ENCODE data around the gene CDNF. TPM values are rescaled to one million over a fixed set of nuclear protein-coding genes. Genes with fewer than 3 reads are reported as not detected.
A peak's percentile ranks its signal among the peaks of the same experiment; 100 is the strongest.
"Not testable (repeated sequence)": the region's sequence is repeated elsewhere in the genome, so short reads cannot be mapped to it uniquely, and the experiment has no call there.

CDNF gene
- total RNA-seq, 1 donor from 2014 or later = 0.32 TPM

DNA sequence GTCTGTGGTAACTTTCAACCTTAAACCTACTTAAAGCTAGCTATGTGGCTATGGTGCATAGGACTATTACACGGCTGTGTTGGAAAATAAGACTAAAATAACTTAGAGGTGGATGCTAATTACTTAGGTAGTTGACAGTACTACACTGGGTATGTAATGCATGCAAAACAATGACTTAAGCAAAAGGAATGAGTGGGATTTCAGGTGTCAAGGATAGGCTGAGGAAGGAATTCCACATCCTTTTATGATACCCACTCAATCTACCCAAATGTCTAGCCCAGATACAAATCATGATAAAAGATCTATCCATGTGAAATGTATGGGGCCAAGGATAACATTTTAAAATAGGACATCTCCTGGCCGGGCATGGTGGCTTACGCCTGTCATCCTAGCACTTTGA lies 13.9 kb downstream of the CDNF start:
- Mint-ChIP-seq H3K27ac (ENCODE audit: unreplicated experiment) (no peak overlapping the region), H3K27me3 (ENCODE audit: low read depth) (peaks cover 9% of the 10 kb centered on the region), H3K36me3 (ENCODE audit: low read depth) (no peaks in the 10 kb centered on the region), H3K9me3 (ENCODE audit: low read depth) (no peaks in the 10 kb centered on the region), H3K4me3 (ENCODE audit: unreplicated experiment) (no peak overlapping the region), H3K4me1 (ENCODE audit: low read depth) (peaks cover 10% of the 10 kb centered on the region)
- no peak for DNase-seq (ENCODE audit: low spot score)
- TF ChIP-seq, protein P1, sequence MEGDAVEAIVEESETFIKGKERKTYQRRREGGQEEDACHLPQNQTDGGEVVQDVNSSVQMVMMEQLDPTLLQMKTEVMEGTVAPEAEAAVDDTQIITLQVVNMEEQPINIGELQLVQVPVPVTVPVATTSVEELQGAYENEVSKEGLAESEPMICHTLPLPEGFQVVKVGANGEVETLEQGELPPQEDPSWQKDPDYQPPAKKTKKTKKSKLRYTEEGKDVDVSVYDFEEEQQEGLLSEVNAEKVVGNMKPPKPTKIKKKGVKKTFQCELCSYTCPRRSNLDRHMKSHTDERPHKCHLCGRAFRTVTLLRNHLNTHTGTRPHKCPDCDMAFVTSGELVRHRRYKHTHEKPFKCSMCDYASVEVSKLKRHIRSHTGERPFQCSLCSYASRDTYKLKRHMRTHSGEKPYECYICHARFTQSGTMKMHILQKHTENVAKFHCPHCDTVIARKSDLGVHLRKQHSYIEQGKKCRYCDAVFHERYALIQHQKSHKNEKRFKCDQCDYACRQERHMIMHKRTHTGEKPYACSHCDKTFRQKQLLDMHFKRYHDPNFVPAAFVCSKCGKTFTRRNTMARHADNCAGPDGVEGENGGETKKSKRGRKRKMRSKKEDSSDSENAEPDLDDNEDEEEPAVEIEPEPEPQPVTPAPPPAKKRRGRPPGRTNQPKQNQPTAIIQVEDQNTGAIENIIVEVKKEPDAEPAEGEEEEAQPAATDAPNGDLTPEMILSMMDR (IDR thresholded peaks at IDR 0.05) = no peak

GRCh38 chr10:14822879-14823755 lies 14.7 kb downstream of the CDNF start:
- H3K4me1 Mint-ChIP-seq (ENCODE audit: low read depth) = peaks cover 10% of the 10 kb centered on the region
- no peak overlapping the region for H3K4me3 Mint-ChIP-seq (ENCODE audit: unreplicated experiment)
- no peak for DNase-seq (ENCODE audit: low spot score)
- H3K36me3 Mint-ChIP-seq (ENCODE audit: low read depth) = no peaks in the 10 kb centered on the region
- H3K9me3 Mint-ChIP-seq (ENCODE audit: low read depth) = no peaks in the 10 kb centered on the region
- H3K27me3 Mint-ChIP-seq (ENCODE audit: low read depth) = peaks cover 9% of the 10 kb centered on the region
- no peak overlapping the region for H3K27ac Mint-ChIP-seq (ENCODE audit: unreplicated experiment)
- TF ChIP-seq, protein P1 (IDR thresholded peaks at IDR 0.05) = peak; percentile 96

DNA sequence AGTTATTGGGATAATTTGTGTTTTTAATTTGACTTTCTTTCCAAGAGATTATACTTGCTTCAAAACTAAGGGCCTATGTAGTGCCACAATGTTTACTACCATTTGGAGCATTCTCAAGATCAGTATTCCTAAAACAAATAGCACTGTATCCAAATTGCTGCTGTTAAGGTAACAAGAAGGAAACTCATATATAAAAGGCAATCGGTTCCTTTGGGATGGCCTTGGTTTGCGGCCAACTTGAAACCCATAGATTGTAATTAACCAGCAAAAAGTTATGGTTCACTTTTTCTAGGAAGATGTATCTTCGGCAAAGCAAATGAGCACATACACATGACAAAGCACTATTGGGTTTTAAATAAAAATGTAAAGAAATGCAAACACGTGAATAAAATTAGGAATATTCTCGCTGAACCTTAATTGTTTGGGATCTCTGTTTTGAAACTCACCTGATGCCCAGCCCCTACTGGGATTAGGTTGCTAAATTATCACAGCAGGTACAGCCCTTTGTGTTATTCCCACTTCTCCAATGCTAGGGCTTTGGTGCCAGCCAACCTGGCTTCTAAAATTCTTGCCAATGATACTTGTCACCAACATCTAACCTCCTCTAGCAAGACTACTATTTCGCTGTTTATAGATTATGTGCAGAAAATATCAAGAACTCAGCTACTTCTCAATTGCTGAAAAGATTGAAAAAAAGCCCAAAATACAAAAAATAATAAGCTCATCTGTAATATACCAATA lies 16.0 kb downstream of the CDNF start:
- Mint-ChIP-seq H3K27me3 (ENCODE audit: low read depth) (peaks cover 9% of the 10 kb centered on the region), H3K4me1 (ENCODE audit: low read depth) (peaks cover 10% of the 10 kb centered on the region), H3K36me3 (ENCODE audit: low read depth) (no peaks in the 10 kb centered on the region), H3K4me3 (ENCODE audit: unreplicated experiment) (no peak overlapping the region), H3K27ac (ENCODE audit: unreplicated experiment) (no peak overlapping the region), H3K9me3 (ENCODE audit: low read depth) (no peaks in the 10 kb centered on the region)
- no peak for DNase-seq (ENCODE audit: low spot score)
- TF ChIP-seq, protein P1 (IDR thresholded peaks at IDR 0.05) = no peak

- Mint-ChIP-seq H3K27me3 (ENCODE audit: low read depth) (peaks cover 3% of the 10 kb centered on the region), H3K9me3 (ENCODE audit: low read depth) (no peaks in the 10 kb centered on the region), H3K4me1 (ENCODE audit: low read depth) (peaks cover 10% of the 10 kb centered on the region), H3K4me3 (ENCODE audit: unreplicated experiment) (no peak overlapping the region), H3K27ac (ENCODE audit: unreplicated experiment) (no peak overlapping the region), H3K36me3 (ENCODE audit: low read depth) (no peaks in the 10 kb centered on the region)
- TF ChIP-seq, protein P1 (IDR thresholded peaks at IDR 0.05) = no peak
- DNase-seq (ENCODE audit: low spot score) = no peak
Measured at GRCh38 chr10:14820775-14821154, 17.1 kb downstream of the CDNF start.

- Mint-ChIP-seq H3K36me3 (ENCODE audit: low read depth) (no peaks in the 10 kb centered on the region), H3K9me3 (ENCODE audit: low read depth) (no peaks in the 10 kb centered on the region), H3K4me1 (ENCODE audit: low read depth) (peaks cover 10% of the 10 kb centered on the region), H3K27me3 (ENCODE audit: low read depth) (no peaks in the 10 kb centered on the region), H3K27ac (ENCODE audit: unreplicated experiment) (no peak overlapping the region), H3K4me3 (ENCODE audit: unreplicated experiment) (no peak overlapping the region)
- DNase-seq (ENCODE audit: low spot score) = no peak
- TF ChIP-seq, protein P1 (IDR thresholded peaks at IDR 0.05) = peak; percentile 24
Measured at GRCh38 chr10:14820010-14820774, 17.6 kb downstream of the CDNF start.

- not testable (repeated sequence) for H3K27ac Mint-ChIP-seq (ENCODE audit: unreplicated experiment)
Measured at GRCh38 chr10:14816717-14817116, 21.1 kb downstream of the CDNF start.

More at GRCh38 chr10:14816717-14817116, 21.1 kb downstream of the CDNF start:
- not testable (repeated sequence) for H3K4me3 Mint-ChIP-seq (ENCODE audit: unreplicated experiment); H3K4me1 Mint-ChIP-seq (ENCODE audit: low read depth); DNase-seq (ENCODE audit: low spot score); H3K27me3 Mint-ChIP-seq (ENCODE audit: low read depth); H3K36me3 Mint-ChIP-seq (ENCODE audit: low read depth); H3K9me3 Mint-ChIP-seq (ENCODE audit: low read depth)
